ENCODE data around the gene UBXN2A. TPM values are rescaled to one million over a fixed set of nuclear protein-coding genes. Genes with fewer than 3 reads are reported as not detected.

The UBXN2A gene
- total and polyA plus RNA-seq, 10 donors, result 4.3 to 12.4 (median 8.5) TPM

DNA sequence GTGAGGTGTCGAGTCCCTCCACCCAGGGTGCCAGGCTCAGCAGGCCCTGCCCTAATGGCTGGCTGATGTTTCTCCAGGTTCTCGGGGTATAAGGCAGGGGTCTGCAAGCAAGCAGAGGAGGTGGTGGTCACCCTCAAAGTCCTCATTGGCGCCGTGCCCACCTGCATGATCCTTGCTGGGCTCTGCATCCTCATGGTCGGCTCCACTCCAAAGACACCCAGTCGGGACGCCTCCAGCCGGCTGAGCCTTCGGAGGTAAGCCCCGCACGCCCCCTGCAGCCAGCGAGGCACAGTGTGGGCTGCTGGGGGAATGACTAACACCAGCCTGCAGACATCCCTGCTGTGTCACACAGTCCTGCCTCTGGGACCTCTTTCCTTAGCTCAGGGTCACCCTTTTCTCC, 83.8 kb downstream of the UBXN2A start:
- no peak for DNase-seq
- WGBS, 5 donors, result 76 to 89% (median 86%) methylated on average over 3 to 12 of the region's 12 CpGs

DNA sequence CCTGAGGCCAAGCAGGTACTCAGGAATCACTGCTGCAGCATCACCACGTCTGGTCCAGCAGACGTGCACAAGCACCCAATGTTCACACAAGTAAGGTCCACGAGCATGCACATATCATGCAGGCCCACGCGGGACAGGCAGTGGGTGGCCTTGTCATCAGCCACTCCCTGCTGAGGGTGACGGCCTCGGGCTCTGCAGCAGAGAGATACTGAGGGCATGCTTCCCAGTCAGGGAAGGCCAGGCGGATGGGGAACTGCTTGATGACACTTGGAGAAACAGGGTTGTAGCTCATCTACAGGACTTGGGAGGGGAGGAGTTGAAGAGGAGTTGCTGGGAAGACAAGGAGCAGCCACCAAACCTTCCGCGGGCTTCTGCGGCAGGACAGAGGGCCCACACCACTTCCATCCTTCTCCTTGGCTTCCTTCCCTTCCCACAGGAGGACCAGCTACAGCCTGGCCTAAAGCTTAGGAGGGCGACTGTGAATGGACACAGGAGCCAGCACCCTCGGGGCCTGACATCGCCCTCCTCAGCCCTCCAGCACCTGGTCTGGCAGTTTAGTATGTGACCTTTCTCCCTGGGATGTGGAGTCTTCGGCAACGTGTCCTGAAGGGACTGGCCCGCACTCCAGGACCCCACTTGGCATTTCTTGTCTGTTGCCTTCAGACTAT, 84.9 kb downstream of the UBXN2A start:
- intact Hi-C loops (cut with DNase I; ENCODE audit: low total_unique reads), result no loop called here
- no peak for DNase-seq

More for the DNA sequence above, 83.8 kb downstream of the UBXN2A start:
- H3K4me1 ChIP-seq, result no peaks in the 10 kb centered on the region
- no peak overlapping the region for H3K4me3 ChIP-seq
- H3K27ac ChIP-seq, result no peak overlapping the region
- H3K36me3 ChIP-seq, result peaks cover 0 to 76% (median 32%) of the 10 kb centered on the region in 6 donors
- no peaks in the 10 kb centered on the region for H3K9me3 ChIP-seq
- intact Hi-C loops (cut with DNase I; ENCODE audit: low total_unique reads), result no loop called here
- TF ChIP-seq POLR2AphosphoS5 (IDR thresholded peaks at IDR 0.05) (no peak), POLR2A (IDR thresholded peaks at IDR 0.05) (no peak)
- TF ChIP-seq, protein P1, sequence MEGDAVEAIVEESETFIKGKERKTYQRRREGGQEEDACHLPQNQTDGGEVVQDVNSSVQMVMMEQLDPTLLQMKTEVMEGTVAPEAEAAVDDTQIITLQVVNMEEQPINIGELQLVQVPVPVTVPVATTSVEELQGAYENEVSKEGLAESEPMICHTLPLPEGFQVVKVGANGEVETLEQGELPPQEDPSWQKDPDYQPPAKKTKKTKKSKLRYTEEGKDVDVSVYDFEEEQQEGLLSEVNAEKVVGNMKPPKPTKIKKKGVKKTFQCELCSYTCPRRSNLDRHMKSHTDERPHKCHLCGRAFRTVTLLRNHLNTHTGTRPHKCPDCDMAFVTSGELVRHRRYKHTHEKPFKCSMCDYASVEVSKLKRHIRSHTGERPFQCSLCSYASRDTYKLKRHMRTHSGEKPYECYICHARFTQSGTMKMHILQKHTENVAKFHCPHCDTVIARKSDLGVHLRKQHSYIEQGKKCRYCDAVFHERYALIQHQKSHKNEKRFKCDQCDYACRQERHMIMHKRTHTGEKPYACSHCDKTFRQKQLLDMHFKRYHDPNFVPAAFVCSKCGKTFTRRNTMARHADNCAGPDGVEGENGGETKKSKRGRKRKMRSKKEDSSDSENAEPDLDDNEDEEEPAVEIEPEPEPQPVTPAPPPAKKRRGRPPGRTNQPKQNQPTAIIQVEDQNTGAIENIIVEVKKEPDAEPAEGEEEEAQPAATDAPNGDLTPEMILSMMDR (IDR thresholded peaks at IDR 0.05 in 8 of 11, conservative IDR thresholded peaks at IDR 0.05 in 3 of 11), result no peak
- no peaks in the 10 kb centered on the region for H3K27me3 ChIP-seq (replicated peaks in 1 of 7)

DNA sequence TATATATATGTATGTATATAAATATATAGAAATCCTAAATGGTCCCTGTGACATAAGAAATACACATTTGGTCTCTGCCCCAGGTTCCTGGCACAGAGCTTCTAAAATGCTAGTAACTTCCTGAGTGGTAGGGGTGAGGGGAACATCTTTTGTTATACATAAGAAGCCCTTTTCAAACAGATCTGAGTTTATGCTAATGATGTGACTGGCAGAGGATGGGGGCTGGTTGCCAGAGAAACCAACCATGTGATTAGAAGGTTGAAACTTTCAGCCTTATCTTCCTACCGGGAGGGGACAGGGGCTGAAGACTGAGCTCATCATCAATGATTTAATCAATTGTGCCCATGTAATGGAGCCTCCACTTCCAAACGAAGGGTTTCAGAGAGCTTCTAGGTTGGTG, 86.0 kb downstream of the UBXN2A start:
- 68 to 84% (median 79%) methylated on average over 2 of the region's 2 CpGs for WGBS, 5 donors
- no peaks in the 10 kb centered on the region for H3K27me3 ChIP-seq (replicated peaks in 1 of 7)
- no peaks in the 10 kb centered on the region for H3K4me1 ChIP-seq
- H3K4me3 ChIP-seq, result no peak overlapping the region
- H3K36me3 ChIP-seq, result peaks cover 0 to 98% (median 54%) of the 10 kb centered on the region in 6 donors
- H3K27ac ChIP-seq, result no peak overlapping the region
- H3K9me3 ChIP-seq, result no peaks in the 10 kb centered on the region
- intact Hi-C loops (cut with DNase I; ENCODE audit: low total_unique reads), result no loop called here
- no peak for DNase-seq
- TF ChIP-seq POLR2A (IDR thresholded peaks at IDR 0.05), result no peak
- TF ChIP-seq, protein P1 (IDR thresholded peaks at IDR 0.05 in 8 of 11, conservative IDR thresholded peaks at IDR 0.05 in 3 of 11), result no peak
- TF ChIP-seq POLR2AphosphoS5 (IDR thresholded peaks at IDR 0.05), result no peak

More for the DNA sequence above, 84.9 kb downstream of the UBXN2A start:
- Histone ChIP-seq H3K27me3 (replicated peaks in 1 of 7) (no peaks in the 10 kb centered on the region), H3K27ac (no peak overlapping the region), H3K4me1 (no peaks in the 10 kb centered on the region), H3K36me3 (peaks cover 0 to 87% (median 43%) of the 10 kb centered on the region in 6 donors), H3K9me3 (no peaks in the 10 kb centered on the region), H3K4me3 (no peak overlapping the region)
- TF ChIP-seq POLR2A (IDR thresholded peaks at IDR 0.05), result no peak
- TF ChIP-seq, protein P1 (IDR thresholded peaks at IDR 0.05 in 8 of 11, conservative IDR thresholded peaks at IDR 0.05 in 3 of 11), result no peak
- 93 to 99% (median 95%) methylated on average over 14 to 17 of the region's 17 CpGs for WGBS, 5 donors

DNA sequence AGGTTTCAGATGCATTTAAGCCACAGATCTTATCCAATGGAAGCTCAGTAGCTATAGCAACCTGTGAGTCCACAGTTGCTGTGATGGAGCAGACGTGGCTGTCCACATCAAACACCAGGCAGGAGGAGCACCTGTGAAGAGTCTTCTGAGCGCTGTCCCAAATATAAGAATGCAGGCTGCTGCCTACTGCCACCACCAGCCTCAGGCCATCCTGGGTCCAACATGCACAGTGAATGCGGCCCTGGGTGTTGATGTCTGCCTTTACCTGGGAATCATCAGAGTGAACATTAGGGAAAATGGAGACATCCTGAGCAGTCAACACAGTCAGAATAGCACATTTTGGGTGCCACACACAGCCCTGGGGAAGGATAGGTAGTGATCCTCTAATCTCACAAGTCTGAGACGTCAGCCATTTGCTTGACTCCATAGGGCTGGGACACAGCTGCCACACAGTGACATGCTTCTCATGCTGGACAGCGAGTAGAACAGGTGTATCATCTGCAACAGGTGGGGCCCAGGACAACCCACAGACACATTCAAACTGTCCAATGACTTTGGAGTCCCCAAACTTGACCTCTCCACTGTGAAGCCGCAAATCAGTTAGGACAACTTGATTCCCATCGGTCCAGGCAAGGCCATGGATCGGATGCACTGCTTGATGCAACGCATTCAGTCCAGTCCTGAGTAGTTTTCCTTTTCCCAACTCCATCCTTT, 98.7 kb downstream of the UBXN2A start:
- no peaks in the 10 kb centered on the region for H3K9me3 ChIP-seq
- no peak overlapping the region for H3K4me3 ChIP-seq
- no peaks in the 10 kb centered on the region for H3K27me3 ChIP-seq (replicated peaks in 1 of 7)
- TF ChIP-seq POLR2A (IDR thresholded peaks at IDR 0.05) (no peak), POLR2AphosphoS5 (IDR thresholded peaks at IDR 0.05) (no peak)
- TF ChIP-seq, protein P1 (IDR thresholded peaks at IDR 0.05 in 8 of 11, conservative IDR thresholded peaks at IDR 0.05 in 3 of 11), result no peak
- 88 to 96% (median 93%) methylated on average over 9 of the region's 9 CpGs for WGBS, 5 donors
- no peak overlapping the region for H3K27ac ChIP-seq
- intact Hi-C loops (cut with DNase I; ENCODE audit: low total_unique reads), result no loop called here
- no peak for DNase-seq
- peaks cover 0 to 21% (median 0%) of the 10 kb centered on the region in 6 donors for H3K4me1 ChIP-seq
- H3K36me3 ChIP-seq, result peaks cover 0 to 37% (median 19%) of the 10 kb centered on the region in 6 donors
